HepG2 (cell line): Measurements from ENCODE around the gene CAMK2G. TPM values are rescaled to one million over a fixed set of nuclear protein-coding genes. Genes with fewer than 3 reads are reported as not detected.

Source experiments
- BHLHE40 ChIP-seq: IDR thresholded peaks from 2 replicates; pipeline ENCODE4 v1.6.1; 2011; ENCODE audit warnings: low read length, improper control_type of control experiment
- DMAP1 ChIP-seq: IDR thresholded peaks from 2 replicates; pipeline ENCODE4 v1.6.1; 2016
- MXI1 ChIP-seq: IDR thresholded peaks from 3 replicates; pipeline ENCODE4 v1.6.1; 2012; ENCODE audit warnings: low read depth, low read length, inconsistent platforms, borderline replicate concordance
- PHF8 ChIP-seq: sonication (generic); formaldehyde crosslinking; IDR thresholded peaks from 2 replicates; pipeline ENCODE4 v1.5.0; 2020; ENCODE audit warnings: missing genetic modification reagents
- RORA ChIP-seq: sonication (generic); formaldehyde crosslinking; IDR thresholded peaks from 2 replicates; pipeline ENCODE4 v1.5.0; 2020; ENCODE audit warnings: mild to moderate bottlenecking, missing genetic modification reagents, moderate library complexity
- SOX13 ChIP-seq, 3 experiments: fragments of 450-650 bp in 1 of 3; sonication (generic) in 1 of 3; formaldehyde crosslinking in 1 of 3; IDR thresholded peaks in 2 of 3; conservative IDR thresholded peaks in 1 of 3; 2 replicates each; pipeline versions ENCODE4 v1.5.0 to v1.6.1; 2016 to 2020; ENCODE audit warnings: antibody characterized with exemption in 1 of 3, mild to moderate bottlenecking in 1 of 3, missing compliant biosample characterization in 1 of 3, missing genetic modification reagents in 1 of 3, moderate library complexity in 1 of 3
- SRSF4 ChIP-seq: fragments of 200-400 bp; formaldehyde crosslinking; IDR thresholded peaks from one replicate; pipeline ENCODE4 v1.6.1; 2018; ENCODE audit warnings: mild to moderate bottlenecking, low read depth, low read length, moderate library complexity; ENCODE audit not compliant: poor library complexity, severe bottlenecking
- TMF1 ChIP-seq: sonication (generic); formaldehyde crosslinking; IDR thresholded peaks from 2 replicates; pipeline ENCODE4 v1.8.1; 2022; ENCODE audit warnings: low read depth, missing genetic modification reagents
- ZFAT ChIP-seq: sonication (generic); formaldehyde crosslinking; conservative IDR thresholded peaks from 2 replicates; pipeline ENCODE4 v1.8.1; 2023; ENCODE audit warnings: missing genetic modification reagents, inconsistent platforms
- ZFX ChIP-seq: sonication (generic); formaldehyde crosslinking; IDR thresholded peaks from 2 replicates; pipeline ENCODE4 v1.4.0; 2020; ENCODE audit warnings: mild to moderate bottlenecking, low read depth, missing genetic modification reagents, moderate library complexity
- ZNF350 ChIP-seq: sonication (generic); formaldehyde crosslinking; IDR thresholded peaks from 2 replicates; pipeline ENCODE4 v1.4.0; 2020; ENCODE audit warnings: mild to moderate bottlenecking, low read depth, missing genetic modification reagents, borderline replicate concordance
- ZNF430 ChIP-seq: sonication (generic); formaldehyde crosslinking; IDR thresholded peaks from 2 replicates; pipeline ENCODE4 v1.9.0; 2021; ENCODE audit warnings: mild to moderate bottlenecking, missing genetic modification reagents
- ZNF749 ChIP-seq: sonication (generic); formaldehyde crosslinking; IDR thresholded peaks from 2 replicates; pipeline ENCODE4 v1.8.0; 2022; ENCODE audit warnings: mild to moderate bottlenecking, missing genetic modification reagents, moderate library complexity, borderline replicate concordance
- polyA plus RNA-seq, 8 experiments: library from polyadenylated mRNA; depleted of rRNA in 3 of 8; stranded (reverse) in 7 of 8; unstranded in 1 of 8; fragments of >200 nt; fragmentation: Illumina TruSeq in 4 of 8; extraction: Trizol in 4 of 8; gene quantifications; 2 replicates each; pipeline versions ENCODE4 v1.2.1 to v1.2.3, GENCODE V29; 2011 to 2016; ENCODE audit warnings: low read depth in 4 of 8, missing spikeins in 1 of 8, mixed read lengths in 1 of 8; ENCODE audit not compliant: insufficient read depth in 1 of 8
- total RNA-seq, 5 experiments: library from RNA; depleted of rRNA; stranded (reverse); fragments of >200 nt; fragmentation: Illumina TruSeq; extraction: Trizol; gene quantifications; 2 replicates each; pipeline ENCODE4 v1.2.3, GENCODE V29; 2016; ENCODE audit warnings: low read depth in 1 of 5
- TF ChIP-seq, protein P1 (sequence below): sonication (generic); formaldehyde crosslinking; IDR thresholded peaks from 2 replicates; pipeline ENCODE4 v1.5.0; 2020; ENCODE audit warnings: missing genetic modification reagents
- TF ChIP-seq, protein P2 (sequence below): sonication (generic); formaldehyde crosslinking; IDR thresholded peaks from 2 replicates; pipeline ENCODE4 v1.4.0; 2020; ENCODE audit warnings: mild to moderate bottlenecking, low read depth, missing genetic modification reagents
- TF ChIP-seq, protein P3 (sequence below): IDR thresholded peaks from 2 replicates; pipeline ENCODE4 v1.6.1; 2016; ENCODE audit warnings: low read depth, control low read depth
- TF ChIP-seq, protein P4 (sequence below): sonication (generic); formaldehyde crosslinking; IDR thresholded peaks from 2 replicates; pipeline ENCODE4 v1.4.0; 2020; ENCODE audit warnings: missing genetic modification reagents, borderline replicate concordance
- TF ChIP-seq, protein P5 (sequence below): IDR thresholded peaks from 2 replicates; pipeline ENCODE4 v1.6.1; 2016; ENCODE audit warnings: mild to moderate bottlenecking

Gene CAMK2G
- total and polyA plus RNA-seq, 2 of the 13 experiments (the other 11 are each of a cell fraction or from before 2014, with no cell fraction given), result 15.9 to 18.8 TPM

DNA sequence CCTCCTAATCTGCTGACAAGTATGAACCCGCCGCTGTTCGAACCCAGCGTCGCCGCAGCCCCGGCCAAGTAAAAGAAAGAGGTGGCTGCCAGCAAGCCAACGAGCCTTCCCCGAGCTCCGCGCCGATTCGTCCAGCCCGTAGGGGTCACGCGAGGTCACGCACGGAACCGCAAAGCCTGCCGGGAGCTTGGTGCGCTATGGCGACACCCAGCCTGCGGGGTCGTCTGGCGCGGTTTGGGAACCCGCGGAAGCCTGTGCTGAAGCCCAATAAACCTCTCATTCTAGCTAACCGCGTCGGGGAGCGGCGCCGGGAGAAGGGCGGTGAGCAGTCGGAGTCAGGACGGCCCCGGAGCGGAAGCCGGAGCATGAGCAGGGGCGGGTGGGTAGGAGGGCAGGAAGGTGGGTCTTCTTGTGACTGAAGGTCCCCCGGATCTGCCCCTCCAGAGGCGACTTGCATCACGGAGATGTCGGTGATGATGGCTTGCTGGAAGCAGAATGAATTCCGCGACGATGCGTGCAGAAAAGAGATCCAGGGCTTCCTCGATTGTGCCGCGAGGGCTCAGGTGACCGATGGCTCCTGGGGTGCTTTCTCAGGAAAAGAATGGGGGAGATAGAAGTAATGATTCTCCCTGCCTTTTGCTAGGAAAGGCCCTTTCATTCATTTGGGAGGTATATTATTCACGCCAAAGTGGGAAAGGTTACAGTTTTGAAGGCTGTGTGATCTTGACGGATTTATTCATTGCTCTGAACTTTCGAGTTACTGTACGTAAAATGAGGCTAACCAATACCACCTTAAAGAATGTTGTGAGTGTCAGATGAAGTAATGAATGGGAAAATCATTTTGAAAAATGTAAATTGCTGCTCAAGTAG, 92.2 kb downstream of the CAMK2G start, which contains the start of gene CHCHD1 (continued):
- TF ChIP-seq ZNF749, result no peak
- TF ChIP-seq, protein P1, sequence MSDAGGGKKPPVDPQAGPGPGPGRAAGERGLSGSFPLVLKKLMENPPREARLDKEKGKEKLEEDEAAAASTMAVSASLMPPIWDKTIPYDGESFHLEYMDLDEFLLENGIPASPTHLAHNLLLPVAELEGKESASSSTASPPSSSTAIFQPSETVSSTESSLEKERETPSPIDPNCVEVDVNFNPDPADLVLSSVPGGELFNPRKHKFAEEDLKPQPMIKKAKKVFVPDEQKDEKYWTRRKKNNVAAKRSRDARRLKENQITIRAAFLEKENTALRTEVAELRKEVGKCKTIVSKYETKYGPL (CRISPR knock-in tag), result 0 out of 2 replicates have a peak, but pooled peaks have one; percentile 36
- TF ChIP-seq SOX13 (IDR thresholded peaks at IDR 0.05), result no peak
- TF ChIP-seq SOX13 (CRISPR knock-in tag; conservative IDR thresholded peaks at IDR 0.05 in 1 of 2, IDR thresholded peaks at IDR 0.05 in 1 of 2), result peak in 1 of 2 experiments; percentile 53; a peak in 2 of 4 replicates
- peak; percentile 79; the same call in 1 of the 3 replicates for TF ChIP-seq MXI1
- peak; percentile 92 for TF ChIP-seq DMAP1 (CRISPR knock-in tag)
- TF ChIP-seq, protein P2, sequence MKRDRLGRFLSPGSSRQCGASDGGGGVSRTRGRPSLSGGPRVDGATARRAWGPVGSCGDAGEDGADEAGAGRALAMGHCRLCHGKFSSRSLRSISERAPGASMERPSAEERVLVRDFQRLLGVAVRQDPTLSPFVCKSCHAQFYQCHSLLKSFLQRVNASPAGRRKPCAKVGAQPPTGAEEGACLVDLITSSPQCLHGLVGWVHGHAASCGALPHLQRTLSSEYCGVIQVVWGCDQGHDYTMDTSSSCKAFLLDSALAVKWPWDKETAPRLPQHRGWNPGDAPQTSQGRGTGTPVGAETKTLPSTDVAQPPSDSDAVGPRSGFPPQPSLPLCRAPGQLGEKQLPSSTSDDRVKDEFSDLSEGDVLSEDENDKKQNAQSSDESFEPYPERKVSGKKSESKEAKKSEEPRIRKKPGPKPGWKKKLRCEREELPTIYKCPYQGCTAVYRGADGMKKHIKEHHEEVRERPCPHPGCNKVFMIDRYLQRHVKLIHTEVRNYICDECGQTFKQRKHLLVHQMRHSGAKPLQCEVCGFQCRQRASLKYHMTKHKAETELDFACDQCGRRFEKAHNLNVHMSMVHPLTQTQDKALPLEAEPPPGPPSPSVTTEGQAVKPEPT (CRISPR knock-in tag), result peak; percentile 96
- TF ChIP-seq, protein P3, sequence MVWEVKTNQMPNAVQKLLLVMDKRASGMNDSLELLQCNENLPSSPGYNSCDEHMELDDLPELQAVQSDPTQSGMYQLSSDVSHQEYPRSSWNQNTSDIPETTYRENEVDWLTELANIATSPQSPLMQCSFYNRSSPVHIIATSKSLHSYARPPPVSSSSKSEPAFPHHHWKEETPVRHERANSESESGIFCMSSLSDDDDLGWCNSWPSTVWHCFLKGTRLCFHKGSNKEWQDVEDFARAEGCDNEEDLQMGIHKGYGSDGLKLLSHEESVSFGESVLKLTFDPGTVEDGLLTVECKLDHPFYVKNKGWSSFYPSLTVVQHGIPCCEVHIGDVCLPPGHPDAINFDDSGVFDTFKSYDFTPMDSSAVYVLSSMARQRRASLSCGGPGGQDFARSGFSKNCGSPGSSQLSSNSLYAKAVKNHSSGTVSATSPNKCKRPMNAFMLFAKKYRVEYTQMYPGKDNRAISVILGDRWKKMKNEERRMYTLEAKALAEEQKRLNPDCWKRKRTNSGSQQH (CRISPR knock-in tag), result peak; percentile 85
- peak; percentile 98 for TF ChIP-seq PHF8 (CRISPR knock-in tag)
- TF ChIP-seq SRSF4, result no peak
- TF ChIP-seq ZNF430, result peak; percentile 88
- no peak for TF ChIP-seq RORA (CRISPR knock-in tag)
- TF ChIP-seq, protein P4, sequence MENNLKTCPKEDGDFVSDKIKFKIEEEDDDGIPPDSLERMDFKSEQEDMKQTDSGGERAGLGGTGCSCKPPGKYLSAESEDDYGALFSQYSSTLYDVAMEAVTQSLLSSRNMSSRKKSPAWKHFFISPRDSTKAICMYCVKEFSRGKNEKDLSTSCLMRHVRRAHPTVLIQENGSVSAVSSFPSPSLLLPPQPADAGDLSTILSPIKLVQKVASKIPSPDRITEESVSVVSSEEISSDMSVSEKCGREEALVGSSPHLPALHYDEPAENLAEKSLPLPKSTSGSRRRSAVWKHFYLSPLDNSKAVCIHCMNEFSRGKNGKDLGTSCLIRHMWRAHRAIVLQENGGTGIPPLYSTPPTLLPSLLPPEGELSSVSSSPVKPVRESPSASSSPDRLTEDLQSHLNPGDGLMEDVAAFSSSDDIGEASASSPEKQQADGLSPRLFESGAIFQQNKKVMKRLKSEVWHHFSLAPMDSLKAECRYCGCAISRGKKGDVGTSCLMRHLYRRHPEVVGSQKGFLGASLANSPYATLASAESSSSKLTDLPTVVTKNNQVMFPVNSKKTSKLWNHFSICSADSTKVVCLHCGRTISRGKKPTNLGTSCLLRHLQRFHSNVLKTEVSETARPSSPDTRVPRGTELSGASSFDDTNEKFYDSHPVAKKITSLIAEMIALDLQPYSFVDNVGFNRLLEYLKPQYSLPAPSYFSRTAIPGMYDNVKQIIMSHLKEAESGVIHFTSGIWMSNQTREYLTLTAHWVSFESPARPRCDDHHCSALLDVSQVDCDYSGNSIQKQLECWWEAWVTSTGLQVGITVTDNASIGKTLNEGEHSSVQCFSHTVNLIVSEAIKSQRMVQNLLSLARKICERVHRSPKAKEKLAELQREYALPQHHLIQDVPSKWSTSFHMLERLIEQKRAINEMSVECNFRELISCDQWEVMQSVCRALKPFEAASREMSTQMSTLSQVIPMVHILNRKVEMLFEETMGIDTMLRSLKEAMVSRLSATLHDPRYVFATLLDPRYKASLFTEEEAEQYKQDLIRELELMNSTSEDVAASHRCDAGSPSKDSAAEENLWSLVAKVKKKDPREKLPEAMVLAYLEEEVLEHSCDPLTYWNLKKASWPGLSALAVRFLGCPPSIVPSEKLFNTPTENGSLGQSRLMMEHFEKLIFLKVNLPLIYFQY (CRISPR knock-in tag), result peak; percentile 47; the same call in 1 of the 2 replicates
- TF ChIP-seq ZFX, result peak; percentile 42
- peak; percentile 82; the same call in 1 of the 2 replicates for TF ChIP-seq ZNF350
- TF ChIP-seq BHLHE40, result peak; percentile 48; the same call in 1 of the 2 replicates
- TF ChIP-seq, protein P5, sequence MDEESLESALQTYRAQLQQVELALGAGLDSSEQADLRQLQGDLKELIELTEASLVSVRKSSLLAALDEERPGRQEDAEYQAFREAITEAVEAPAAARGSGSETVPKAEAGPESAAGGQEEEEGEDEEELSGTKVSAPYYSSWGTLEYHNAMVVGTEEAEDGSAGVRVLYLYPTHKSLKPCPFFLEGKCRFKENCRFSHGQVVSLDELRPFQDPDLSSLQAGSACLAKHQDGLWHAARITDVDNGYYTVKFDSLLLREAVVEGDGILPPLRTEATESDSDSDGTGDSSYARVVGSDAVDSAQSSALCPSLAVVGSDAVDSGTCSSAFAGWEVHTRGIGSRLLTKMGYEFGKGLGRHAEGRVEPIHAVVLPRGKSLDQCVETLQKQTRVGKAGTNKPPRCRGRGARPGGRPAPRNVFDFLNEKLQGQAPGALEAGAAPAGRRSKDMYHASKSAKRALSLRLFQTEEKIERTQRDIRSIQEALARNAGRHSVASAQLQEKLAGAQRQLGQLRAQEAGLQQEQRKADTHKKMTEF (CRISPR knock-in tag), result peak; percentile 86; the same call in 1 of the 2 replicates
- TF ChIP-seq ZFAT (CRISPR knock-in tag), result no peak
- no peak for TF ChIP-seq TMF1 (CRISPR knock-in tag)
